ENCODE data around the gene GLIPR1L1. TPM values are rescaled to one million over a fixed set of nuclear protein-coding genes. Genes with fewer than 3 reads are reported as not detected.

The GLIPR1L1 gene
- total RNA-seq, 4 donors from 2014 or later, result not detected

- no peak for TF ChIP-seq EP300 (IDR thresholded peaks at IDR 0.05)
- no peak for TF ChIP-seq POLR2AphosphoS5 (IDR thresholded peaks at IDR 0.05)
- no peak for TF ChIP-seq CTCF (IDR thresholded peaks at IDR 0.05)
- Histone ChIP-seq H3K27ac (no peak overlapping the region), H3K27me3 (no peaks in the 10 kb centered on the region), H3K4me3 (no peak overlapping the region), H3K4me1 (no peaks in the 10 kb centered on the region), H3K36me3 (no peaks in the 10 kb centered on the region), H3K9me3 (no peaks in the 10 kb centered on the region)
- 47 to 66% methylated on average over 2 of the region's 2 CpGs for whole genome bisulfite sequencing, 2 donors (ENCODE audit: low coverage in 1 of 2)
- no peak for ATAC-seq
Measured at GRCh38 chr12:75419841-75420240, 85.4 kb downstream of the GLIPR1L1 start.

Other genes with a start within 250 kb of the GLIPR1L1 start
- gene KCNC2, start 124.8 kb upstream of the GLIPR1L1 start, total RNA-seq, result under 1 TPM in 1 of 4 donors, not detected in 3; 0.12 TPM
- gene CAPS2, start 4.3 kb upstream of the GLIPR1L1 start, total RNA-seq, result 10 to 100 TPM in 3 of 4 donors, 1 to 10 TPM in 1; 8.3 to 29.4 (median 11.9) TPM
- 1 to 10 TPM in 2 of 4 donors, under 1 TPM in 2; 0.13 to 2.3 (median 1.2) TPM for gene GLIPR1L2, start 56.4 kb downstream of the GLIPR1L1 start, total RNA-seq
- gene GLIPR1, start 146.1 kb downstream of the GLIPR1L1 start, total RNA-seq, result 10 to 100 TPM; 20.3 to 32.6 (median 29.1) TPM
- 10 to 100 TPM; 33.0 to 46.2 (median 36.6) TPM for gene KRR1, start 176.9 kb downstream of the GLIPR1L1 start, total RNA-seq

Data from gastroesophageal sphincter (tissue), 4 donors.